GM19455 (cell line): ENCODE data around the gene PPBP.
"Not testable (repeated sequence)": the region's sequence is repeated elsewhere in the genome, so short reads cannot be mapped to it uniquely, and the experiment has no call there.

Experiments used
- ATAC-seq: cut with Tn5 transposase; IDR thresholded peaks from one replicate; pipeline ENCODE4 v1.9.1; 2021; ENCODE audit not compliant: unreplicated experiment

The PPBP gene

DNA sequence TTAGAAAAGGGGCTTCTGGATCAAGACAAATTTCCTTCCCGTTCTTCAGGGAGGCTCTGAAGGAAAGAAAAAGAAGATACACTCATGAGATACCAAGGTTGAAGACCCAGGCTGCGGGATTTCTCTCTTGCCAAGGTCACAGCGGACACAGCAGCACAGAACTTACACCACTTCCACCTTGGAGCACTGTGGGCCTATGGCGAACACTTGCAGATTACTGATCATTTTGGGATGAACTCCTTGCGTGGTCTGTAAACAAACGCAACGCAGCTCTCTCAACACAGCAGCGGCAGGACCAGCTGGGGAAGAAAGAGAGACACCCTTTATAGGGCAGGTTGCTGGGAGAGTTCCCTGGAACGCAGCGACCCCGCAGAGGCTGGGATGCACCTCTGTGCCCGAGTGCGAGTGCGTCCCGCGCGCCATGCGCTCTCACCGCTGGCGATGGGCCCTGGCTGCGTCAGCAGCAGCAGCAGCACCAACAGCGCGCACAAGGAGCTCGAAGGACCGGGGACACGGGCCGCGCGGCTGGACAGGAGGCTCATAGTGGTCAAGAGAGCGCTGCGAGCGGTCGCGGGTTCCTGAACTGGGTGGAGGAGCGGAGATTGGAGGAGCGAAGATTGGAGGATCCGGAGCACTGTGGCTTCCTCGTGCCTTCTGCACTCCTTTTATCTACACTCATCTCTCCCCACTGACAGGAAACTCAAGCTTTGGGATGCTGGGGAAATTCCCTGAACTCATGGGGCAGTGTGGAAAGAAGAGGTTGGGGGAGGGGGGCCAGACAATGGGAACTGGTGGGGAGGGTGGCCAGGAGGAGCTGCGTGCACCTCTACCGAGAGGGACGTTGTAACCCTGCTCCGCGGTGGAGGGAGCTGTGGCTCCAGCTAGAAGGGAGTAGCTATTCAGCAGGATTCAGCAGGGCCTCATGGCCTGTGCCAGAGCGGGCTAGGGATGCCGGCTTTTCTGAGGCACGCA is 10.3 kb upstream of the PPBP start, which contains the start of gene CXCL5:
TSS of gene CXCL5 (minus strand) at position 638 of the 972 bp plus-strand sequence. CDS start at position 542, 96 bp downstream.
- ATAC-seq, result no peak

DNA sequence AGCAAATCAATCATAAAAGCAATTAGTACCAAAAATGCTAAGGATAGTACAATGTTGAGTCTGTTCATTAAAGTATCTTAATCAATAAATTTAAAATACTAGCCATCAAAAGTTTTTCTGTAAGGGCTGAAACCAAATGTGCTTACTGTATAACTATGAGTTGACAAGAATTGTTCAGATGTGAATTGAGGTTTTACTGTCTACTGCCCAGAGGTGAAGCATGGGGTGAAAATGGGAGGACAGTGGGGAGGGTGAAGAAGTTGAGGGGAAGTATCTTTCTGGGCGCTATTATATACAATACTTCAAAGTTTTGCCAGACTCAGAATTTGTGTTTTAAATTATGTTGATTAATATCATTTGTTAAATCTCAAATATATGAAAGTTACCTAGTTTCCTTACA is 4.1 kb upstream of the PPBP start:
- no peak for ATAC-seq

DNA sequence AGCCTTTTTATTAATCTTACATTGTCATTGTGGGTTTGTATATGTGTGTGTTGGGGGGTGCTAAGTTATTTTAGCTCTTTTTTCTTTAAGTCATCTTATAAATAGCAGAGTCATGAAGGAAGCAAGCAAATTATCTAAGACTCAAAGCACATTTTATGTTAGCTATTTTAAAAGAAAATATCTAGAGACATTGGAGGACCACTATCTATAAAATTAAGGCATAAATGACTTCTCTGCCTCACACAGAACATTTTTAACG is 3.7 kb upstream of the PPBP start:
- no peak for ATAC-seq

DNA sequence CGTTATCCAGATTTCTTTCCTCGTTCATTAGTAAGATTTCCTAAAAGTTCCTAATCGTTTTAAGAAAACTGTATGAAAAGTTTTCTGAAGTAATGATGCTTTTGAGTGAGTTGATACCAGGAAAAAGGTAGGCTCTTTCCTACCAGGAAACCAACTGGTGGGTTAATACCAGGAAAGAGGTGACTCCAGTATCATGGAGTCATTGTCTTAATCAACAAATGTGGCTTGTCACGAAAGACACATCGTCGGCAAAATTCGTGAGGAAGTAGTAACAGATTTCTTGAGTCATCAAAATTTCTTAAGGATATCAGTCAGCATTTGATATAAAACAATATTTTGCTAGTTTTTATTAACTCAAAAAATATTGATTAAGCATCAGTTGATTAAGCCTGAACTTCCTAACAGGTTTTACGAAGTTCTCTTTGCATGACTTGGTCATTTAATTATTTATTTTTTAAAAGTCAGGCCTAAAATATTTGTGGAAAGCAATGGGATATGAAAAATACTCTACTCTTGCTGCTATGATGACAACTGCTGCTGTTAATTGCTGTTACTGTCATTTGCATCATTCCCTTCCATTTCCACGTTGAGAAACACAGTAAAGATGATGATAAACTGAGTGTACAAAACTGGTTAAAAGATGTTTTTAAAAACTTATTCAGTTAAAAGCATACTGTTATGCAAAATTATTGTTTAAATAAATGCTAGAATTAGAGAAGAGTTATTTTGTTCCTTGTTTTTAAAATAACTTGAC is 3.2 kb upstream of the PPBP start:
- no peak for ATAC-seq

DNA sequence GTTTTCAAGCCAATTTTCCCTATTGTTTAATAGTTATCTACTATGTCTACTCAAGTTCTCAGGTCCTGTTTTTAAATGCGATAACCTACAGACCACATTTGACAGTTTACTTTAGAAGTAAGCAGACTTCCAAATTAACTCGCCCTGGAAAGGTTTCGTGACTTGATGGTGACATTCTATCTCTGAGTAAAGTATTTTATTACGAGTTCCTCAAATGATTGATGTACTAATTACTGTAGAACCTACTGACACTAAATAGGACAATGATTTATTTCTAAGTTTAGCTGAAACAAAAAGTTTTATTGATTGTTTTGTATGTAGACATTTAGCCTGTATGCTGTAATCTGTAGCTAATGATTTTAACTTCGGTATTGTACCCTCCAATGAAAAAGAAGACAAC is 1.9 kb upstream of the PPBP start:
- no peak for ATAC-seq

DNA sequence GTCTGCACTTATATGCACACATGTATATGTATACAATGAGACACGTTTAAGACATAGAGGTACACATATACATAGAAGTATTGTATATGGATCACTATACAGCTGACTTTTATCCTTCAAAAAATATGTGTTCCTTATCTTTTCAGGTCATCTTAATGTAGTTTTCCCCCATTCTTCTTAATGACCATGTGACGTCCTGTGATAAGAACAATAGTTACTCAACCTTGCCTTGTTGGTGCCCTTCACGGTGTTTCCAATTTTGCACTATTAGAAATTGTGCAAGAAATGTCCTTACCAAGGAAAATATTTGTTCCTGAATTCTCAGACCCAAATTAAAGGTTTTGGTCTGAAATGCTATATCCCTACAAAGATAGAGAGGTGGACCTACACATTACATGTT is 1.0 kb upstream of the PPBP start:
- ATAC-seq, result no peak

DNA sequence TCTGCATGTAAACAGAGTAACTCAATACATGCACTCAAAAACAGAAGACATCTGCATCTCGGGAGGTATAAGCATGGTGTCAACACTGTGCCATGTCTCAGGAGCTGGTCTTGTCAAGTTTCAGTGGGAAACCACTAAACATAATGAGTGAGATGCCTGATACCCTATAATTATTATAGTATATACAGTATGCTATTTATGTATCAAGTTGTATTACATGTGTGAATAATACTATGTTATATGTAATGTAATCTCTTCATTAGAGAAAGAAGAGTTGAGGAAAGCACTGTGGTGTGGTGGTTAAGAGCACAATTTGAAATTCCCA is 2.5 kb downstream of the PPBP start:
- no peak for ATAC-seq

DNA sequence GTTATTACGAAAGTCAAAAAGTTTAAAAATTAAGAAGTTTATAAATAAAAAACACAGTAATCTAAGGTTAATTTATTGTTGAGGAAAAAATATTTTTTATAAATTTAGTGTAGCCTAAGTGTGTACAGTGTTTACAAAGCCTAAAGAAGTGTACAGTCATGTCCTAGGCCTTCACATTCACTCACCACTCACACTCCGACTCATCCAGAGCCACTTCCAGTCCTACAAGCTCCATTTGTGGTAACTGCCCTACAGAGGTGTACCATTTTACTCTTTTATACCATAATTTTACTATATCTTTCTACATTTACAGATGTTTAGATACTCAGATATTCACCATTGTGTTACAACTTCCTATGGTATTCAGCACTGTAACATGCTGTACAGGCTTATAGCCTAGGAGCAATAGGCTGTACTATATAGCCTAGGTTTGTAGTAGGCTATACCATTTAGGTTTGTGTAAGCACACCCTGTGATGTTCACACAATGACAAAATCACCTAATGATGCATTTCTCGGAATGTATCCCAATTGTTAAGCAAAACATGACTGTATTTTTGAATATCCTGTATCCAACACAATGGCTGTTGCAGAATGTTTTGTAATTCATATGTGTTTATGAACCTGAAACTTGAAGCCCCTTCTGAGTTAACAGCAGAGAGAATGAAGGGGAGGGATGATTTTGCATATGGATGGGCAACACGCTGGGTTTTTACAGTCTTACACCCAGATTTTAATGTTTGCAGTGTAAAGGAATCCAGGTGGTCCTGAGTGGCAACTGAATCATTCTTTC is 3.1 kb downstream of the PPBP start:
- ATAC-seq, result no peak

DNA sequence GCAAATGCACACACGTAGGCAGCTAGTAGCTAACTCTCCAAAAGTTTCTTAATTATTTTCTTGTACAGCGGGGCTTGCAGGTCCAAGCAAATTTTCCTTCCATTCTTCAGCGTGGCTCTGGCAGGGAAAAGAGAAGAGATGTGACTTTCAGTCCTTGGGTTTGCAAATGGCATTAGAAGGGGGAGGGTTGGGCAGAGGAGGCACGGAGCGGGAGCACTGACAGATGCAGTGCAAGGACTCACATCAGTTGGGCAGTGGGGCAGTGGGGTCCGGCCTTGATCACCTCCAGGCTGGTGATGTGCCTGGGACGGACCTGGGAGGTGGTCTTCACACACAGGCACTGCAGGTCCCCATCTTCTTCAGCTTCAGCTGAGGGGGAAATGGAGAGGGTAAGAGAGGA is 6.8 kb downstream of the PPBP start:
- not testable (repeated sequence) for ATAC-seq

DNA sequence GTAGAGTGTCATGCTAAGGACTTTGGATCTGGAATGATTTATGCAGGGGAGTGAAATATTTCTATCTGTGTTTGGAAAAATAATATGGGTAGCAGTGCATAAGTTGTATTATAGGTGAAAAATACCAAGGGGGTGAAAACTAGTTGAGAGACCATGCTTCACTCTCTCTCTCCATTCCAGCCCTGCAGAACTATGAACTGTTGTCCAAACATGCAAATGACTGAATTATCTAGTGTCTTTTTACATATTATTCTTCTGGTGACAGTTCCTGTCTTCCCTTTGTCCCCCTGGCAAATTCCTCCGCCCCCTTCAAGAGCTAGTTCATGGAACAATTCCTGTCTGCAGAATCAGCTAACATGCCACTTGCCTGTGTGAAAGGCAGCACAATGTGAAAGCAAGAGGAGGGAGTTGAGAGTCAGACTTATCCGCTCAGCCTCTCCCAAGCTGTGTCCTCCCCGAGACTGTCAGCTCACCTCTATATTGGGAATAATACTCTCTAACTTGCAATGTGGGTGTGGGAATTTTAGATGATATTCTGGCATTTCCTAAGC is 8.5 kb downstream of the PPBP start:
- ATAC-seq, result no peak

DNA sequence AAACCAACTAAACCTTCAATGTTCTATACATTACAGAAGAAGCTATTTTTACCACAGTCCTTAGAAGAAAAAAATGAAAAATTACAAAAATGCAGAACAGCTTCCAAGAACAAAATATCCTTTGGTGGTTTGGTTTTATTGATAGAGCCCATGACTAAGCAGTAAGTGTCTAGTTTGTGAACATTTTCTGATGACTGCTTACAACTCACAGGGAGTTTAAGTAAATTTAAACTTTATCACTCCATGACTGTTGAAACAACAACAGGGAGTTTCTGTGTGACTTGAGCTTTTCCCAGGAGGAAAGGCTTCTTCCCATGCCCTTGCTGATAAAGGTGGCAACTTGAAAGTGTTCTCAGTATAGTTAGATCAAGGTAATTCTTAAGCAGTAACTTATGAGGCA is 9.1 kb downstream of the PPBP start:
- ATAC-seq, result no peak

DNA sequence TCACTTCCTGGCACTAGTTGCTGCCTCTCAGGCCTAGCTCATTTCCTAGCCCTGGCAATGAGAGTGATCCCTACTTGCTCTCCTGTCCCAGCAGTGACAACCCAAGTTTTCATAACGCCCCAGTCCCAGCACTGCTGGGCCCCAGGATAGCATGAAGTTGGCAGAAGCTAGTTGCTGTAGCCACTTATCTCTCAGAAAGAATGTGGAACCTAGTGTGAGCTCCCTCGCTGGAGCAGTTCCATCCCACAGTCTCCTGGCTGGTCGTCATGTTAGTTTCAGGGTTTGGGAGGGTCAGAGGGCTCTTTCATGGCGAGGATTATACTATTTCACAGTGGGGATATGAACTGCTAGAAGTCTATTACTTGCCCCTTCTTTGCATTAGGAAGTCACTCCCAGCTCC is 11.3 kb downstream of the PPBP start:
- no peak for ATAC-seq

DNA sequence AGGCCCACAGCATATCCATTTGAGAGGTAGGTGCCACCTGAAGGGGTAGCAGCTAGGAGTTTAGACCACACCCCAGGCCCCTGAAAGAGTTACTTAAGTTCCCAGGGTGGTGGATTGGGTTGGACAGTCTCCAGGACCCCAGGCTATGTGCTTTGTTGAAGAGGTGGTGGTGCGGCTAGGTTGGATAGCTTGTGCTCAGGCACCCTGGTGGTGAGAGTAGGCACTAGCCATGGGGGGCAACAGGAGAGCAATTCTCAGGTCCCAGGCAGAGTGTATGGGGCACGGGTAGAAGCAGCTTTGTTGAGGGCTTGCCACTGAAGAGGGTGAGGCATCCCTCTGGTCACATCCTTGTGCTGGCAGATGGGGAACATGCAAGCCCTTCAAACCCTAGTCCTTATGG is 11.8 kb downstream of the PPBP start:
- no peak for ATAC-seq

DNA sequence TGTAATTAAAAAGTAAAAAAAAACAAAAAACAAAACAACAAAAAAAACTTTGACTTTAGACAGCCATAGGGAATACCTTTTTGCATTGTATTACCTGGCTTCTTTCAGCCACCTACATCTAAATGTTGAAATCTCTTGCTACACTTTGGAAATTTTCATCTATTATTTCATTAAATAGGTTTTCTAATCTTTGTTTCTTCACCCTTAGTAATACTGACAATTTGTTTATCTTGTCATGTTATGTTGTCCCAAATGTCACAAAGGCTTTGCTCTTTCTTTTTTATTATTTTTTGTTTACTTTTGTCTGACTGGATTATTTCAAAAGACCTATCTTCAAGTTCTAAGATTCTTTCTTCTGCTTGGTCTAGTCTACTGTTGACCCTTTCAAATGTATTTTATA is 13.6 kb downstream of the PPBP start:
- no peak for ATAC-seq

DNA sequence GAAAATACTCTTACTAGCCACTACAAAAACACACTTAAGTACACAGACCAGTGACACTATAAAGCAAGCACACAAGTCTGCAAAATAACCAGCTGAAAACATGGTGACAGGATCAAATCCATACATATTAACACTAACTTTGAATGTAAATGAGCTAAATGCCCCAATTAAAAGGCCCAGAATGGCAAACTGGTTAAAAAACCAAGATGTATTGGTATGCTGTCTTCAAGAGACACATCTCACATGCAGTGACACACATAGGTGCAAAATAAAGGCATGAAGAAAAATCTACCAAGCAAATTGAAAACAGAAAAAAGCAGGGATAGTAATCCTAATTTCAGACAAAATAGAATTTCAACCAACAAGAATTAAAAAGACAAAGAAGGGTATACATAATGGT is 17.0 kb downstream of the PPBP start:
- no peak for ATAC-seq

DNA sequence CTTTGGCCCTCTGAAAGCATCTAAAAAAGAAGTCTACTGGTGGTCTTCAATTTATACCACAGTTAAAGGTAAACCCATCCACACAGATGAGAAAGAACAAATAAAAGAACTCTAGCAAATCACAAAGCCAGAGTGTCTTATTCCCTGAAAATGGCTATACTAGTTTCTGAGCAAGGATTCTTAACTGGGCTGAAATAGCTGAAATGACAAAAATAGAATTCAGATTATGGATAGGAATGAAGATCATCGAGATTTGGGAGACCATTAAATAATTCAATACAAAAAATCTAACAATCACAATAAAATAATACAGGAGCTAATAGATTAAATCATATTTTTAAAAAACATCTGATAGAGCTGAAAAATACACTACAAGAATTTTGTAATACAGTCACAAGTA is 18.0 kb downstream of the PPBP start:
- no peak for ATAC-seq

DNA sequence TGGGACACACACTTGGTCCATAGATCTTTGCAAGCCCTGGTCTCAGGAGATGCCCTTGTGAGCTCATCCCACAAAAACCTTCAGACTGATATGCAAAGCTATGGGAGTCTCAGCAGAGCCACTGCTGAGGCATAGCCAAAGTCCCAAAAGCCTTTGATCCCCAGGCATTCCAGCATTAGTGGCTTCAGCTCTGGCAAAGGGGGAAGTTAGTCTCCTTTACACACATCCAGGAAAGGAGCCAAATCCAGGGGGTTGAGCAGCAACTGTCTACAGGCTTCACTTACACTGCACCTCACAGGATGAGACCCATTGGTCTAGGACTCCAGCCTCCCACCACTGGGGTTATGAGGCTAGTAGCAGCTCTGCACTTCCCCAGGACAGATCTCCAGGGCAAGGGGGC is 20.1 kb downstream of the PPBP start:
- ATAC-seq, result no peak

DNA sequence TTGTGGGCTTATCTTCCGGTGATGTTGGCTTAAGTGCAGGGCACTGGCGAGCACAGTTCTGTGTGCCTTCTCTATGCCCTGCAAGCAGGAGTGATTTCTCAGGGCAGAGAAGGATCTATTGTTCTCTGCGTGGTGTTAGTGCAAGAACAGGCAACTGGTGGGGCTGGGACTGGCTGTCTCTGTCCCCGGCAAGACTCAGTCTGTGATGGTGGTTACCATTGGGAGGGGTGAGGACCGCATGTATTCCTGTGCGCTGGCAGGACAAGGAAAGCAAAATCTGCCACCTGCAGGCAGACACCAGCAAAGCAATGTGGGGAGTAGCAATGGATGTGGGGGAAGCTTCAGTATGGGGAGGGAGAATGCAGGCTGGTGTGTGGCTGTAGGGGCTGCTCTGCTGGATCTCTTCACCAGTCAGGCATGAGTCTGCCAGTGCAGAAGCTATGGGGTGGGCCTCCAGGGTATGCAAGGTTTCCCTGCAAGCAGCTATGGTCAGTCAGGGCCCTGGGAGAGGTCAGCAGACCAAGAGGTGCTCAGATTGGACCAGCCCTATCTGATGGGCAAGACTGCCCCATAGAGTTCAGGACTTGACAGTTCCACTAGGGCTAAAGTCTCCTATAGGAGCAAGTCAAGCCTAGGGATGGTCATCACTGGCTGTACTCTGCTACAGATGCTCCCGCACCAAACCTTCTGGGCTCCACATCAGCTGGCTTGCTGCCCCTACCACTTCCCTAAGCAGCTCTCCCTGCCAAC is 23.0 kb downstream of the PPBP start:
- no peak for ATAC-seq

DNA sequence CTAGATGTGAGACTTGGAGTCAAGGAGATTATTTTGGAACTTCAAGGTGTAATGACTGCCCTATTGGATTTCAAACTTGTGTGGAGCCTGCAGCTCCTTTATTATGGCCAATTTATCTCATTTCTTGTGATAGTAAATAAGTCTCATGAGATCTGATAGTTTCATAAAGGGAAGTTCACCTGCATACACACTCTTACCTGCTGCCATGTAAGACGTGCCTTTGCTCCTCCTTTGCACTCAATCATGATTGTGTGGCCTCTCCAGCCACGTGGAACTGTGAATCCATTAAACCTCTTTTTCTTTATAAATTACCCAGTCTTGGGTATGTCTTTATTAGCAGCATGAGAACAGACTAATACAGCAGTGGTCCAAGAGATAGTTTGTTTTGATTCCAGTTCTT is 25.3 kb downstream of the PPBP start:
- no peak for ATAC-seq

DNA sequence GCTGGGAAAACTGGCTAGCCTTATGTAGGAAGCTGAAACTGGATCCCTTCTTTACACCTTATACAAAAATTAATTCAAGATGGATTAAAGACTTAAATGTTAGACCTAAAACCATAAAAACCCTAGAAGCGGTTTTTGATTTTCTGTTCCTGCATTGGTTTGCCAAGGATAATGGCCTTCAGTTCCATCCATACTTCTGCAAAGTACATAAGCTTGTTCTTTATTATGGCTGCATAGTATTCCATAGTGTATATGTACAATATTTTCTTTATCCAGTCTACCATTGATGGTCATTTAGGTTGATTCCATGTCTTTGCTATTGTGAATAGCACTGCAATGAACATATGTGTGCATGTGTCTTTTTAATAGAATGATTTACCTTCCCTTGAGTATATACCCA is 28.9 kb downstream of the PPBP start:
- ATAC-seq, result not testable (repeated sequence)

DNA sequence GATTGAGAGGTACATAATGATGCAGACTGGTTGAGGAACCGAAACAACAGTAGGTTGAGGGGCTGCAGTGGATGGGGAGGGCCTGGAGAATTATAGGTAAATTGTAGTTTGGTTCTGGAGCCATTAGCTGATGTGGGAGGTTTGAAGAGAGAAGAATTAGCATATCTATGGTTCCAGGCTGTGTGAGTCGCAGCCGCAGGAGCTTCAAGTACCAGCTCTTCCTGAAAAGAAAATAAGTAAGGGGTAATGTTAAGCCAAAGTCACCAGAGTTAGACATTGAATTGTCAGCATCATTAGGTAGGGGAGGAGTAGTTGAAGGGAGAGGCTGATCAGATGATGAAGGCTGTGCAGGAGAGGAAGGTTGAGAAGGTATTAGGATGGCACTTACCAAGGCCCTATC is 35.6 kb downstream of the PPBP start:
- no peak for ATAC-seq
